Measurements from ENCODE around the gene TSPOAP1. TPM values are rescaled to one million over a fixed set of nuclear protein-coding genes. Genes with fewer than 3 reads are reported as not detected.

The TSPOAP1 gene
- polyA plus RNA-seq, 3 donors = 34.2 to 41.1 (median 38.8) TPM

DNA sequence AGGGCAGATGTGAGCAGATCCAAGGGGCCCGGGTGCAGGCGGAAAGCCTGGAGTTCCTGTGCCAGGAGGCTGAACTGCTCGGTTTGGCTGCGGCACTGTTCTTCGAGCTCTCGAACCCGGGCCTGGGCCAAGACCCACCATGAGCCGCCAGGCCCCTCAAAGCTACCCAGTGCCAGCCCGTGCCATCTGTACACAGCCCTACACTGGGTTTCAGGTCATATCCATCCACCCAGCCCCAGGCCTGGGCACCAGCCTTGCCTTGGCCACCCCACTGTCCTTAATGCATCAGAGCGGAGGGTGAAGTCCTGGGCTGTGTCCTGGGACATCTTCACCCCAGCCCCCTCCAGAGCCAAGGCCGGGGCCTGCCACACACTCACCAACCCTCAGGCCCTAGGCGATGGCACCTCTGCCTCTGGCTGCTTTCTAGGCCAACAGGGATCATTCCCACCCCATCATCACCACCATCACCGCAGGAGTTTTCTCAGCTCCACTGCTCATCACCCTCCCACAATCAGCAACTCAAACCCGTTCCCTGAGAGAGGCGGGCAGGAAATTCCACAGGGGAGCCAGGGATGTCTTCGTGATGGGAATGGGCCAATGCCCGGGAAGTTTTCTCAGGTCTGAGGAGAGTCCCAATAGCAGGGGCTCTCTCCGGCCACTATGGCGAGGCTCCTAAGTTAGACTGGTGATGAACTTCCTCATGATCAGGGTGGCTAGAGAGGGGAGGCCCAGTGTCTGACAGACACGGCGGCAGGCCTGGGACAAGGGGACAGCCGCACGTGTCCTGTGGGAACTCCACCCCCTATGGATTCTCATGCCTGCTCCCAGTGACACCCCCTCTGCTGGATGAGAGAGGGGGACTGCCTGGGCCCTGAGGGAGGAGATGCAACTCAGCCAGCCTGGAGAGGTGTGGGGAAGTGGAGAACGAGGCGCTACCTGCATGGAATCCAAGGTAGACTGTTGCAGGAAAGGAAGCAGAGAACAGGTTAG, 9.1 kb downstream of the TSPOAP1 start:
- no peak for DNase-seq (ENCODE audit: low read depth in 3 of 3, low spot score in 2 of 3)

DNA sequence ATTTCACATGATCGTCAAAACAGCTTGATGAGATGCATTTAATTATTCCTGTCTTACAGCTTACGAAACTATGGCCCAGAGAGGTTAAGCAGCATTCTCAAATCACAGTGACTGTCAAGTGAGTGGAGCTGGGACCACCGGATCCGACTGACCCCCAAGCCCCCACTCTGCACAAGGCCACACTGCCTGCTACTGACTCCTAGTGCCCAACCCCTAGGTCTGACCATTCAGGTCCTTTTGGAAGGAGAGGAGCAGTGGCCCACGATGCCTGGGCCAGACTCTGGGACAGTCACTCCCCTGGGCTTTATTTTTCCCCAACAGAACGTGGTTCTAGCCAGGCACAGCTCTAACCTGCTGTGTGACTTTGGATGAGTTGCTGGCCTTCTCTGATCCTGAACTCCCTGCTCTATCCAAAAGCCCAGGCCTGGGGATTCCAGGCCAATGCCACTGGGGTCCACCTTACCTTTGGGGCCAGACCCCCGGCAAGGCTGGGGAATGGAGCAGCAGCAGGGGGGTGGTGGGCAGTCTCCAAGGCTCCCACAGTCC, 9.9 kb downstream of the TSPOAP1 start:
- no peak for DNase-seq (ENCODE audit: low read depth in 3 of 3, low spot score in 2 of 3)

GRCh38 chr17:58318065-58318481, 10.5 kb downstream of the TSPOAP1 start:
- DNase-seq (ENCODE audit: low read depth in 3 of 3, low spot score in 2 of 3) = no peak

- DNase-seq (ENCODE audit: low read depth in 3 of 3, low spot score in 2 of 3) = no peak
Measured at GRCh38 chr17:58317421-58318064, 11.1 kb downstream of the TSPOAP1 start.

GRCh38 chr17:58316260-58316960, 12.2 kb downstream of the TSPOAP1 start:
- DNase-seq (ENCODE audit: low read depth in 3 of 3, low spot score in 2 of 3) = no peak

DNA sequence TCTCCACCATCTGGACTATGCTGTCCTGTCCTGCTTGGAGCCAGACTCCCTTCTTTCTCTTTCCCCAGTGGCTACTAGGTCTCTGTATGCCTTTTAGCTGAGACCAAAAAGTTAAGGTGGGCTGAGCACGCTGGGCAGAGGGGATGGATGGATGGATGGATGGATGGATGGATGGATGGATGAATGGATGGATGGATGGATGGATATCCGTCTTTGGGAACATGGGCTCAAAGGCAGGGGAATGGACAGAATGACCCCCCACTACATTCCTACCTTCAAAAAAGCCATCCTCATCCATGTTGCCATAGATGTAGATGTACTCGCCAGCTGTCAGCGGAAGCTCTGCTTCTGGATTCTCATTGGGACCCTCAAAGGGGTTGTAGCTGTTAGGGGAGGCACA, 12.8 kb downstream of the TSPOAP1 start:
- no peak for DNase-seq (ENCODE audit: low read depth in 3 of 3, low spot score in 2 of 3)

- no peak for DNase-seq (ENCODE audit: low read depth in 3 of 3, low spot score in 2 of 3)
Measured at GRCh38 chr17:58315281-58315711, 13.3 kb downstream of the TSPOAP1 start.

GRCh38 chr17:58314706-58315015, 13.9 kb downstream of the TSPOAP1 start:
- no peak for DNase-seq (ENCODE audit: low read depth in 3 of 3, low spot score in 2 of 3)

GRCh38 chr17:58313815-58314705, 14.5 kb downstream of the TSPOAP1 start:
- no peak for DNase-seq (ENCODE audit: low read depth in 3 of 3, low spot score in 2 of 3)

DNA sequence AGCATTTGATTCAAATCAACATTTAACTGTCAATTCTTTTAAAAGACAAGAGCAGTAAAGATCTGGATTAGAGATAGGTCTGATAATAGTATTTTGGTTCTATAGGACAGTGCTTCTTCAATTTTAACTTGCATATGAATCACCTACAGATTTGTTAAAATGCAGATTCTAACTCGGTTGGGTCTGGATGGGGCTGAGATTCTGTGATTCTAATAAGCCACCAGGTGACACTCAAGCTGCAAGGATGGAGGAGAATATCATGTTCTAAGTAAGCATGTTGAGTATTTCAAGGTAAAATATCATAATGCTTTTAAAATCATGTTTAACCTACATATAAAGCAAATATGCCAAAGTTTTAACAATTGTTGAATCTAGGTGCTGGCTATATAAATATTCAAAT, 15.8 kb downstream of the TSPOAP1 start:
- no peak for DNase-seq (ENCODE audit: low read depth in 3 of 3, low spot score in 2 of 3)

- no peak for DNase-seq (ENCODE audit: low read depth in 3 of 3, low spot score in 2 of 3)
Measured at GRCh38 chr17:58312021-58312630, 16.5 kb downstream of the TSPOAP1 start.

DNA sequence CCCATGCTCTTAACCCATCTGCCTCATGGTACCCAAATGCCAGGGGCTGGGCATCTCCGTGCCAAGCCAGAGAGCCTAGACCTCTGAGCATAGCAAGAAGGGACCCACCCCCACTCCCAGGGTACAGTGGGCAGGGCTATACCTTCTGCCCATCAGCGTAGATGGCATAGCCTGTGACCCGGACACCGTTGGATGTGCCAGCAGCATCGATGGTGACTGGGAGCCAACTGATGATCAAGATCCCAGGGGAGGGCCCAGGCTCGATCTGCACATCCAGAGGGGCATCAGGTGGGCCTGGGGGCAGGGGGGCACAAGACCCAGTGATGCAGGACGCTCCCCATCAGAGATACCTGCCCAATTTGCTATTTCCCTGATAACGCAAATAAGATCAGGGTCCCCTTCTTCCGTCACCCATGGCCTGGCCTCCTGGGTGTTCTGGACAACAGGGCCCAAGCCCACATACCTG, 17.1 kb downstream of the TSPOAP1 start:
- DNase-seq (ENCODE audit: low read depth in 3 of 3, low spot score in 2 of 3) = no peak

- no peak for DNase-seq (ENCODE audit: low read depth in 3 of 3, low spot score in 2 of 3)
Measured at GRCh38 chr17:58310511-58311428, 17.8 kb downstream of the TSPOAP1 start.

- no peak for DNase-seq (ENCODE audit: low read depth in 3 of 3, low spot score in 2 of 3)
Measured at GRCh38 chr17:58309918-58310259, 18.7 kb downstream of the TSPOAP1 start.

GRCh38 chr17:58308985-58309917, 19.3 kb downstream of the TSPOAP1 start:
- no peak for DNase-seq (ENCODE audit: low read depth in 3 of 3, low spot score in 2 of 3)

DNA sequence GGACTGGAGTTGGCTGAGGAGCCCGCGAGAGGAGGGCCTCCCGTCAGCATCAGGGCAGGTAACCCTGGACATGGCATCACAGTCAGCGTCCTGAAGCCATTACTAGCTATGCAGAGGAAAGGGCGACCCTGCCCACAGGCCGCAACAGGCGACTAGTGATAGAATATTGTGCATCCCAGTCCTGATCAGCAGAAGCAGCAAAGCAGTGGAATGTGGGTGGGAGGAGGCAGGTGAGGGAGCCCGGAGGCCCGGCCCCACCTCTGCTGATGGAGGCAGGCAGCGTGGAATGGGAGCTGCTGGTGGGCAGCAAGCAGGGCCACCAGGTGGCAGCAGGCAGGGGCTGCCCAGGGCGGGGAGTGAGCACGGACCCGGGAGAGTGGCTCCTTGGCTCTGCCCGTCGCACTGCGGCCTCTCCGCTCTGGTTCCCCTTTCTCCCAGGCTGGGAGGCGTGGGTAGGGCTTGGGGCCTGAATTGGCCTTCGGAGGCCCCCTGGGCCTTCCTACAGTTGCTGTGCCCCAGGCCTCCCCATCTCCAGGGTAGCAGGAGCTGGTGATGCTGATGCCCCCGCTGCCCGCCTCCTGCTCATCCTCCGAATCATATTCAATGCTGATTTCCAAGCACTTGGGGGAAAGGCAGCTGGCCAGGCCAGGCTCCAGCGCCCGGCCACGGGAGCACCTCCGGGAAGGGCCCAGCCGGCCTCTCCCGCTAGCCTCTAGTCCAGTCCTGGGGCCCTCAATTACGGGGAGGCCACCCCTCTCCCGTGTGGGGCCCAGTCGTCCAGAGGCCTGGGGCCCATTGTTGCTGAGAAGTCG, 20.2 kb downstream of the TSPOAP1 start:
- DNase-seq (ENCODE audit: low read depth in 3 of 3, low spot score in 2 of 3) = no peak

Data from right renal cortex interstitium (tissue), 3 donors.